A549 (cell line): ENCODE measurements around the gene GRAMD2A. TPM values are rescaled to one million over a fixed set of nuclear protein-coding genes. Genes with fewer than 3 reads are reported as not detected.

Experiments
- ATAC-seq, 2 experiments: fragments of 200-7000 bp in 1 of 2; fragments of >200 bp in 1 of 2; cut with Nextera tagmentation in 1 of 2; cut with Tn5 transposase in 1 of 2; 3 replicates each; pipeline versions ENCODE4 v1.8.0 to v1.9.1; 2018 to 2020; ENCODE audit warnings: mild to moderate bottlenecking in 1 of 2, moderate library complexity in 1 of 2
- CTCF ChIA-PET: fragments of 300-600 bp; sonication (Branson Sonifier 250); formaldehyde crosslinking; extraction: SDS; loops from one replicate; lab custom pipeline; 2021; ENCODE audit warnings: antibody characterized with exemption, inconsistent platforms; lab: Yijun Ruan, JAX
- POLR2A ChIA-PET: fragments of 350-600 bp; formaldehyde crosslinking; extraction: SDS; loops from one replicate; lab custom pipeline; 2021; ENCODE audit warnings: antibody characterized with exemption, inconsistent platforms; lab: Yijun Ruan, JAX
- DNase-seq, 2 experiments: peaks; one replicate each; pipeline versions ENCODE4 v3.0.0 to v3.0.0-alpha.2; 2011 to 2016; ENCODE audit warnings: low read depth in 1 of 2, low spot score in 1 of 2
- FAIRE-seq: peaks from 2 replicates; lab custom pipeline; 2011; peaks lifted over from hg19 to GRCh38; lab: Jason Lieb, UNC
- H3K27ac ChIP-seq, 2 experiments: fragments of >200 bp; sonication (Bioruptor Twin); formaldehyde crosslinking; 3 replicates each; pipeline ENCODE4 v1.5.1; 2016 to 2017
- H3K4me1 ChIP-seq: fragments of >200 bp; sonication (Bioruptor Twin); formaldehyde crosslinking; 3 replicates; pipeline ENCODE4 v1.6.1; 2016
- H3K4me2 ChIP-seq: fragments of >200 bp; sonication (Bioruptor Twin); formaldehyde crosslinking; 3 replicates; pipeline ENCODE4 v1.6.1; 2016
- H3K4me3 ChIP-seq: fragments of >200 bp; sonication (Bioruptor Twin); formaldehyde crosslinking; 3 replicates; pipeline ENCODE4 v1.5.1; 2016
- H3K9me3 ChIP-seq: fragments of >200 bp; sonication (Bioruptor Twin); formaldehyde crosslinking; 3 replicates; pipeline ENCODE4 v1.6.1; 2016
- CHD4 ChIP-seq: fragments of 200-600 bp; sonication (generic); IDR thresholded peaks from 2 replicates; pipeline ENCODE4 v1.6.1; 2016; ENCODE audit warnings: antibody characterized with exemption, mild to moderate bottlenecking, borderline replicate concordance
- EHF ChIP-seq: fragments of 250-450 bp; sonication (Bioruptor Pico); IDR thresholded peaks from 2 replicates; pipeline ENCODE4 v1.5.0; 2020; ENCODE audit warnings: mild to moderate bottlenecking
- FOXS1 ChIP-seq: fragments of 250-450 bp; sonication (Bioruptor Pico); IDR thresholded peaks from 2 replicates; pipeline ENCODE4 v1.5.0; 2020; ENCODE audit warnings: mild to moderate bottlenecking, moderate library complexity
- HOXA7 ChIP-seq: fragments of 250-450 bp; sonication (Bioruptor Pico); IDR thresholded peaks from 2 replicates; pipeline ENCODE4 v1.5.0; 2020; ENCODE audit warnings: mild to moderate bottlenecking, moderate library complexity
- HOXB13 ChIP-seq: fragments of 250-450 bp; sonication (Bioruptor Pico); IDR thresholded peaks from 2 replicates; pipeline ENCODE4 v1.5.0; 2020; ENCODE audit warnings: low read depth, mild to moderate bottlenecking, moderate library complexity
- HOXB5 ChIP-seq: fragments of 250-450 bp; sonication (Bioruptor Pico); IDR thresholded peaks from 2 replicates; pipeline ENCODE4 v1.5.0; 2020; ENCODE audit warnings: mild to moderate bottlenecking, moderate library complexity
- MAZ ChIP-seq: fragments of 150-350 bp; IDR thresholded peaks from 2 replicates; pipeline ENCODE4 v1.6.1; 2014; ENCODE audit warnings: antibody characterized with exemption, low read depth, low read length, borderline replicate concordance
- NFE2L2 ChIP-seq: fragments of 150-350 bp; conservative IDR thresholded peaks from 2 replicates; pipeline ENCODE4 v1.6.1; 2014; ENCODE audit warnings: low read length
- NR3C1 ChIP-seq: fragments of >200 bp; sonication (Bioruptor Twin); formaldehyde crosslinking; IDR thresholded peaks from 3 replicates; pipeline ENCODE4 v1.6.1; 2017
- POLR2A ChIP-seq: IDR thresholded peaks from 2 replicates; pipeline ENCODE4 v1.6.1; 2012; ENCODE audit warnings: mild to moderate bottlenecking, low read length
- RAD21 ChIP-seq, 2 experiments: fragments of >200 bp in 1 of 2; sonication (Bioruptor Twin) in 1 of 2; formaldehyde crosslinking in 1 of 2; IDR thresholded peaks in 1 of 2; conservative IDR thresholded peaks in 1 of 2; 2 replicates in 1 of 2; 3 replicates in 1 of 2; pipeline ENCODE4 v1.6.1; 2012 to 2018; ENCODE audit warnings: inconsistent platforms in 1 of 2
- RCOR1 ChIP-seq: fragments of 150-350 bp; IDR thresholded peaks from 2 replicates; pipeline ENCODE4 v1.6.1; 2014; ENCODE audit warnings: antibody characterized with exemption, low read length, low read depth
- WGBS: methylation state at CpG from one replicate; pipeline ENCODE4 v1.1.6; 2017; ENCODE audit errors: missing lambda C conversion rate; 5-methylcytosine and 5-hydroxymethylcytosine counted together
- polyA plus RNA-seq, 4 experiments: library from polyadenylated mRNA; depleted of rRNA in 3 of 4; stranded (reverse); fragments of >200 nt; fragmentation: RNase III in 1 of 4; extraction: RNeasy Plus Mini Kit Qiagen cat#74134 plus additional on column Dnase treatment in 1 of 4; gene quantifications; 2 replicates in 3 of 4; 3 replicates in 1 of 4; pipeline ENCODE4 v1.2.3, GENCODE V29; 2011 to 2017
- TF ChIP-seq, protein P1 (sequence below): fragments of 250-450 bp; sonication (Bioruptor Pico); IDR thresholded peaks from 2 replicates; pipeline ENCODE4 v1.5.0; 2020; ENCODE audit warnings: low read depth, mild to moderate bottlenecking, moderate library complexity
- TF ChIP-seq, protein P2 (sequence below): fragments of >200 bp; sonication (Bioruptor Twin); formaldehyde crosslinking; IDR thresholded peaks from 3 replicates; pipeline ENCODE4 v1.6.1; 2016
- TF ChIP-seq, protein P3 (sequence below): fragments of 150-350 bp; IDR thresholded peaks from 2 replicates; pipeline ENCODE4 v1.6.1; 2014; ENCODE audit warnings: low read depth, mild to moderate bottlenecking, low read length

Gene GRAMD2A
- polyA plus RNA-seq, 2 of the 4 experiments (the other 2 are of a cell fraction), result 0.41 TPM; not detected in 1

DNA sequence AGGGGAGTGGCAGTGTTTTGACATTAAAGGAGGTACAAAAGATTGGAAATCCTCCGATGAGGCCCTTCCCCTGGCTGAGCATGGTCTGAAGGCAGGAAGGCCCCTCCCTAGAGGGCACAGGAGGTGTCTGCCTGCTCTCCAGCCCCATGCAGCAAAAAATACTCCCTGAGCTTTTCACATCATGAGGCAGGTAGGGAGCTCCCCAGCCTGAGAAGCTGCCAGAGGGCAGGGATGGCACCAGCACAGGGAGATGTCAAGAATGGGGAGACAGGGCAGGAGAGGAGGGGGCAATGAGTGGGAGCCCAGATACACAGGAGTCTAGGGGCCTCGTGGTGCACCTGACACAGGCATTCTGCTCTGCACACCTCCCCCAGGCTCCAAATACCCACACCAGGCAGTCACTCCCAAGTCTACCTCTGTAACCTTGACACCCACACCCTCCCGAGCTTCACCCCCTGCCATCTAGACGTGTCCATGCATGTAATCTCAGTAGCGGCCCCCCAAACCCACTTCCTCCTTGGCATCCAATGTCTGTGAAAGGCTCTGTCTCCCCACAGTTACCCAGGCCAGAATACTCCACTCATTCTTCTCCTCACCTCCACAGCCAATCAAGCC, 22.9 kb downstream of the GRAMD2A start:
- Histone ChIP-seq H3K4me1 (0 out of 3 replicates have a peak, but pooled peaks cover 2% of the 10 kb centered on the region), H3K27ac (no peak overlapping the region), H3K4me3 (no peak overlapping the region), H3K9me3 (no peaks in the 10 kb centered on the region), H3K4me2 (no peak overlapping the region)
- ChIA-PET POLR2A (no interaction called here), CTCF (interaction anchor here (0.5 to 2.0 kb wide), 5 partner anchors 9 to 394 kb away, joined by 3 to 8 read pairs (median 5); no protein-coding TSS in a partner anchor)
- WGBS, result 51% methylated on average over 5 of the region's 5 CpGs
- TF ChIP-seq NR3C1, result no peak
- no peak for TF ChIP-seq HOXA7 (CRISPR knock-in tag)
- TF ChIP-seq, protein P1, sequence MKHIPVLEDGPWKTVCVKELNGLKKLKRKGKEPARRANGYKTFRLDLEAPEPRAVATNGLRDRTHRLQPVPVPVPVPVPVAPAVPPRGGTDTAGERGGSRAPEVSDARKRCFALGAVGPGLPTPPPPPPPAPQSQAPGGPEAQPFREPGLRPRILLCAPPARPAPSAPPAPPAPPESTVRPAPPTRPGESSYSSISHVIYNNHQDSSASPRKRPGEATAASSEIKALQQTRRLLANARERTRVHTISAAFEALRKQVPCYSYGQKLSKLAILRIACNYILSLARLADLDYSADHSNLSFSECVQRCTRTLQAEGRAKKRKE, result no peak
- TF ChIP-seq RAD21 (conservative IDR thresholded peaks at IDR 0.05 in 1 of 2, IDR thresholded peaks at IDR 0.05 in 1 of 2), result no peak
- TF ChIP-seq HOXB5 (CRISPR knock-in tag), result no peak
- TF ChIP-seq, protein P2, sequence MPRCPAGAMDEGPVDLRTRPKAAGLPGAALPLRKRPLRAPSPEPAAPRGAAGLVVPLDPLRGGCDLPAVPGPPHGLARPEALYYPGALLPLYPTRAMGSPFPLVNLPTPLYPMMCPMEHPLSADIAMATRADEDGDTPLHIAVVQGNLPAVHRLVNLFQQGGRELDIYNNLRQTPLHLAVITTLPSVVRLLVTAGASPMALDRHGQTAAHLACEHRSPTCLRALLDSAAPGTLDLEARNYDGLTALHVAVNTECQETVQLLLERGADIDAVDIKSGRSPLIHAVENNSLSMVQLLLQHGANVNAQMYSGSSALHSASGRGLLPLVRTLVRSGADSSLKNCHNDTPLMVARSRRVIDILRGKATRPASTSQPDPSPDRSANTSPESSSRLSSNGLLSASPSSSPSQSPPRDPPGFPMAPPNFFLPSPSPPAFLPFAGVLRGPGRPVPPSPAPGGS, result no peak
- FAIRE-seq (no peak), ATAC-seq (peak in 1 of 2 experiments; percentile 6; a peak in 1 of 6 replicates), DNase-seq (no peak)

DNA sequence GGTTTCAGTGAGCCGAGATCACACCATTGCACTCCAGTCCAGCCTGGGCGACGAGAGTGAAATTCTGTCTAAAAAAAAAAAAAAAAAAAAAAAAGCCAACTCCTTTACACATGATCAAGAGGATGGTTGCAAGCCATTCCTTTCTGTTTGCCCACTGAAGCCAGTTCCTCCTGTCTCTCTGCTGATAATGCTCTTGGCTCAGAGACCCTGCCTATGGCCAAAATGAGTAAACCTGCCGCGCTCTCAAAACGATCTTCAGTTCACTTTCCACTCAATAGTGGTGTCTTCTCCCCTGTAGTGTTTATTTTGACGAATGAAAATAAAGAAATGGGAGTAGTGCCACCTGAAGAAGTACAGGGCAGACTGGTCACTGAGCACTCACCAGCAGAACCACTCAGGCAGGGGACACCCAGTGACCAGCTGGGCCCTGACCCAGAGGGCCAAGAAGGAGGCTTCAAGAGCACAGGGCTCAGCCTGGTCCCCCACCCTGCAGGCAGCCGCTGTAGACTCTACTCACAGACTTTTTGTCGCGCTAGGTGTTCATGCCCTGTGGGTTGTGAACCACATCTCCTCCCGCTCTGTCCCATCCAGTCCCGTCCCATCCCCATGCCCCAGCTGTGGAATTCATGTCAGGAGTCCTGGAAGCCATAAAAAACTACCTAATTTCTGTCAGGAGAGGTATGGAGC, 23.6 kb downstream of the GRAMD2A start:
- POLR2A ChIA-PET, result no interaction called here
- FAIRE-seq (no peak), ATAC-seq (no peak), DNase-seq (no peak)
- Histone ChIP-seq H3K4me3 (no peak overlapping the region), H3K27ac (no peak overlapping the region), H3K4me1 (no peaks in the 10 kb centered on the region), H3K9me3 (no peaks in the 10 kb centered on the region), H3K4me2 (no peak overlapping the region)
- WGBS, result 84% methylated on average over 12 of the region's 12 CpGs
- TF ChIP-seq, protein P1, result no peak
- TF ChIP-seq EHF (CRISPR knock-in tag), result no peak
- TF ChIP-seq HOXB13, result no peak
- no peak for TF ChIP-seq MAZ
- TF ChIP-seq RCOR1, result no peak
- CTCF ChIA-PET, result interaction anchor here (0.5 to 2.0 kb wide), 6 partner anchors 10 to 393 kb away, joined by 3 to 8 read pairs (median 5); no protein-coding TSS in a partner anchor

DNA sequence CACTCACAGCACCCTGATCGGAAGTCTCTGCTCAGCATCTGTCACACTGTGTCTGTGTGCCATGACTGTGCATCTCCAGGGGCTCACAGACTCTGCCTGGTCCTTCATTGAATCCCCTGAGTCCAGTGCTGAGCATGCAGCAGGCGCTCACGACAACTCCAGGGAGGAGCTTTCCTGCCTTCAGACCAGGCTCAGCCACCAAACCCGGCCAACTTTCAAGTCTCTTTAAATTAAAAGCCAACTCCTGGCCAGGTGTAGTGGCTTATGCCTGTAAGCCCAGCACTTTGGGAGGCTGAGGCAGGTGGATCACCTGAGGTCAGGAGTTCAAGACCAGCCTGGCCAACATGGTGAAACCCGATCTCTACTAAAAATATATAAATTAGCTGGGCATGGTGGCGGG, 24.2 kb downstream of the GRAMD2A start:
- Histone ChIP-seq H3K9me3 (no peaks in the 10 kb centered on the region), H3K4me2 (no peak overlapping the region), H3K27ac (no peak overlapping the region), H3K4me1 (no peaks in the 10 kb centered on the region), H3K4me3 (no peak overlapping the region)
- ChIA-PET POLR2A (no interaction called here), CTCF (interaction anchor here (1.0 to 1.8 kb wide), 4 partner anchors 8 to 372 kb away, joined by 4 to 8 read pairs (median 5); no protein-coding TSS in a partner anchor)
- FAIRE-seq (no peak), ATAC-seq (no peak), DNase-seq (no peak)
- WGBS, result 86% methylated on average over 6 of the region's 6 CpGs
- no peak for TF ChIP-seq POLR2A
- TF ChIP-seq EHF (CRISPR knock-in tag), result no peak
- TF ChIP-seq, protein P1, result no peak
- TF ChIP-seq NFE2L2, result no peak
- TF ChIP-seq, protein P3, sequence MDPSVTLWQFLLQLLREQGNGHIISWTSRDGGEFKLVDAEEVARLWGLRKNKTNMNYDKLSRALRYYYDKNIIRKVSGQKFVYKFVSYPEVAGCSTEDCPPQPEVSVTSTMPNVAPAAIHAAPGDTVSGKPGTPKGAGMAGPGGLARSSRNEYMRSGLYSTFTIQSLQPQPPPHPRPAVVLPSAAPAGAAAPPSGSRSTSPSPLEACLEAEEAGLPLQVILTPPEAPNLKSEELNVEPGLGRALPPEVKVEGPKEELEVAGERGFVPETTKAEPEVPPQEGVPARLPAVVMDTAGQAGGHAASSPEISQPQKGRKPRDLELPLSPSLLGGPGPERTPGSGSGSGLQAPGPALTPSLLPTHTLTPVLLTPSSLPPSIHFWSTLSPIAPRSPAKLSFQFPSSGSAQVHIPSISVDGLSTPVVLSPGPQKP, result no peak
- no peak for TF ChIP-seq CHD4
- no peak for TF ChIP-seq FOXS1 (CRISPR knock-in tag)
